ENCODE data around the gene AKAP7. TPM values are rescaled to one million over a fixed set of nuclear protein-coding genes. Genes with fewer than 3 reads are reported as not detected.

The AKAP7 gene
- total RNA-seq: 2.6 and 3.6 TPM in 2 replicates

DNA sequence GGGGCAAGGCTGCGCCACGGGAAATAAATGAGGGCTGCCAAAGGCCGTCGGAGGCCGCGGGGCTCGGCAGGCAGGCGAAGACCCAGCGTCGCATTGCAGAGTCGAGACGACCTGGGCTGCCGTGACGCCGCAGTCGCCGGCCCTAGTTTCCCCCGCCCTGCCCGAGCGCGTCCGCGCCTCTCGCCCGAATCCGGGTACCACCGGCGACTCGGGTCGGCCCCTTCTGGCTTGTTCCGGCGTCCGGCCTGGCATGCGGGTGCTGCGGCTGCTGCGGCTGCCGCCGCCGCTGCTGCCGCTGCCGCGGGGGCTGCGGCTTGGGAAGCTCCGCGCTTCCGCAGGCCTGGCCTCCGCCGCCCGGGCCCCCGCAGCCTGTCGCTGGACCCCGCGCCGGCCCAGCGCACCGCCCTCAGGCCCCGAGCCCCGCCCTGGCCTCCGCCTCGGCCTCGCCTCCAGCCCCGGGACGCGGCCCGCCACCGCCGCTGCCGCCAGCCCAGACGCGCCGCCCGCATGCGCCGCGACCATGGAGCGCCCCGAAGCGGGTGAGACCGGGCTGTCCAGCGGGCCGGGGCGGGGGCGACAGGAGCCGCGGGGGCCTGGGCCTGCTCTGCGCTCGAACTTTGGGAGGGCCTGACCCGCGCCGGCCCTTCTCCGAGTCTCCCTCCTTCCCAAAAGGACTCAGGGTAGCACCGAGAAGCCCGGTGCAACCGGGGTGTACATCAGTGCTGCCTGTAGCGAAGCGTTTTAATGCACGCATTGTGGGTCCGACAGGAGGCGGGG is at the start of gene AKAP7:
TSS of gene AKAP7 (plus strand) at position 224 of the 777 bp plus-strand sequence. CDS start at position 521, 297 bp downstream.

Other genes starting within 250 kb of the AKAP7 start
- 54.0 and 56.2 TPM in 2 replicates for gene EPB41L2, start 72.2 kb upstream of the AKAP7 start, total RNA-seq

Data from vein endothelial cell (primary cell).